Thoracic aorta endothelial cell (primary cell): ENCODE measurements around the gene NFATC1. TPM values are rescaled to one million over a fixed set of nuclear protein-coding genes. Genes with fewer than 3 reads are reported as not detected.

Experiments used
- small RNA-seq: library from RNA; depleted of rRNA; stranded (forward); fragments of <200 nt; gene quantifications from one replicate; pipeline ENCODE3, GENCODE V24; 2012
- total RNA-seq: library from RNA; depleted of rRNA; stranded (reverse); fragments of >200 nt; gene quantifications from 2 replicates; pipeline ENCODE4 v1.2.3, GENCODE V29; 2012

NFATC1 gene
- 5.7 and 9.8 TPM in 2 replicates for total RNA-seq

DNA sequence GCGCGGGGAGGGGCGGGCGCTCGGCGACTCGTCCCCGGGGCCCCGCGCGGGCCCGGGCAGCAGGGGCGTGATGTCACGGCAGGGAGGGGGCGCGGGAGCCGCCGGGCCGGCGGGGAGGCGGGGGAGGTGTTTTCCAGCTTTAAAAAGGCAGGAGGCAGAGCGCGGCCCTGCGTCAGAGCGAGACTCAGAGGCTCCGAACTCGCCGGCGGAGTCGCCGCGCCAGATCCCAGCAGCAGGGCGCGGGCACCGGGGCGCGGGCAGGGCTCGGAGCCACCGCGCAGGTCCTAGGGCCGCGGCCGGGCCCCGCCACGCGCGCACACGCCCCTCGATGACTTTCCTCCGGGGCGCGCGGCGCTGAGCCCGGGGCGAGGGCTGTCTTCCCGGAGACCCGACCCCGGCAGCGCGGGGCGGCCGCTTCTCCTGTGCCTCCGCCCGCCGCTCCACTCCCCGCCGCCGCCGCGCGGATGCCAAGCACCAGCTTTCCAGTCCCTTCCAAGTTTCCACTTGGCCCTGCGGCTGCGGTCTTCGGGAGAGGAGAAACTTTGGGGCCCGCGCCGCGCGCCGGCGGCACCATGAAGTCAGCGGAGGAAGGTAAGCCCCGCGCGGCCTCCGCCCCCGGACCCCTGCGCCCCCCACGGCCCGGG lies at the start of gene NFATC1:
TSS of gene NFATC1 (plus strand) at position 170 of the 644 bp plus-strand sequence. CDS start at position 465, 295 bp downstream.

Small RNA genes within 50 kb of the gene (small RNA-seq; reads per million reads assigned to genes)
- not detected for gene AC018445.2
